OCI-M1 (cell line): ENCODE data around the gene TMEM235.

Experiments used
- DNase-seq: peaks from one replicate; lab custom pipeline; 2025; lab: John Stamatoyannopoulos, UW

The TMEM235 gene

GRCh38 chr17:78255029-78255656 is 23.7 kb downstream of the TMEM235 start:
- DNase-seq = no peak

- no peak for DNase-seq
These were observed 24.7 kb downstream of the TMEM235 start for GRCh38 chr17:78255953-78256706.

GRCh38 chr17:78256707-78257591 is 25.5 kb downstream of the TMEM235 start:
- DNase-seq = no peak

GRCh38 chr17:78257810-78258322 is 26.4 kb downstream of the TMEM235 start:
- DNase-seq = no peak

- DNase-seq = peak; percentile 80
These were observed 27.1 kb downstream of the TMEM235 start for GRCh38 chr17:78258323-78259191.

- no peak for DNase-seq
These were observed 27.7 kb downstream of the TMEM235 start for GRCh38 chr17:78259192-78259554.

- DNase-seq = peak; percentile 86
These were observed 31.8 kb downstream of the TMEM235 start for GRCh38 chr17:78263063-78263735.

GRCh38 chr17:78263736-78264340 is 32.4 kb downstream of the TMEM235 start:
- no peak for DNase-seq

GRCh38 chr17:78264590-78264989 is 33.2 kb downstream of the TMEM235 start:
- no peak for DNase-seq

- no peak for DNase-seq
These were observed 33.7 kb downstream of the TMEM235 start for GRCh38 chr17:78265121-78265520.

- DNase-seq = no peak
These were observed 34.8 kb downstream of the TMEM235 start for GRCh38 chr17:78266231-78266631.

GRCh38 chr17:78266771-78267170 is 35.3 kb downstream of the TMEM235 start:
- DNase-seq = no peak

GRCh38 chr17:78267253-78268073 is 36.0 kb downstream of the TMEM235 start:
- DNase-seq = no peak

- no peak for DNase-seq
These were observed 36.9 kb downstream of the TMEM235 start for GRCh38 chr17:78268191-78268874.

GRCh38 chr17:78268951-78269905 is 37.8 kb downstream of the TMEM235 start:
- no peak for DNase-seq

- DNase-seq = no peak
These were observed 38.5 kb downstream of the TMEM235 start for GRCh38 chr17:78269955-78270381.

- DNase-seq = no peak
These were observed 40.2 kb downstream of the TMEM235 start for GRCh38 chr17:78271419-78272170.
